Measurements from ENCODE around the gene GAS7.
"Not testable (repeated sequence)": the region's sequence is repeated elsewhere in the genome, so short reads cannot be mapped to it uniquely, and the experiment has no call there.

GAS7 gene

DNA sequence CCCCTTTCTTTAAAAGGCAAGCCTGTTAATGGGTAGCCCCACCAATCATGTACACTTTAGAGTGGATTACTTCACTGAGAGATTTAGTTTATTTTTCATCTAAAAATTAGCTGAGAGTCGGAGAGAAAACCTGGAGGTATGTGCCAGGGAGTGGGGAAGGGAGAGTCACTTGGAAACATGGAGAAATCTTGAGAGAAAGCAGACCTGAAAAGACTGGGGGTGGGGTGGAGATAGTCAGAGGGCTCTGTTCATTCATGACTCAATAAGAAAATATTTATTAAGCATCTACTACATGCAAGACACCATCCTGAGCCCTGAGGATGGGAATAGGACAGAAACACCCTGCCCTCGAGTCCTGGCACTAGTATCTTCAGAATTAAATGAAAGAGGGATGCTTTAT is 265.9 kb downstream of the GAS7 start:
- DNase-seq = no peak

DNA sequence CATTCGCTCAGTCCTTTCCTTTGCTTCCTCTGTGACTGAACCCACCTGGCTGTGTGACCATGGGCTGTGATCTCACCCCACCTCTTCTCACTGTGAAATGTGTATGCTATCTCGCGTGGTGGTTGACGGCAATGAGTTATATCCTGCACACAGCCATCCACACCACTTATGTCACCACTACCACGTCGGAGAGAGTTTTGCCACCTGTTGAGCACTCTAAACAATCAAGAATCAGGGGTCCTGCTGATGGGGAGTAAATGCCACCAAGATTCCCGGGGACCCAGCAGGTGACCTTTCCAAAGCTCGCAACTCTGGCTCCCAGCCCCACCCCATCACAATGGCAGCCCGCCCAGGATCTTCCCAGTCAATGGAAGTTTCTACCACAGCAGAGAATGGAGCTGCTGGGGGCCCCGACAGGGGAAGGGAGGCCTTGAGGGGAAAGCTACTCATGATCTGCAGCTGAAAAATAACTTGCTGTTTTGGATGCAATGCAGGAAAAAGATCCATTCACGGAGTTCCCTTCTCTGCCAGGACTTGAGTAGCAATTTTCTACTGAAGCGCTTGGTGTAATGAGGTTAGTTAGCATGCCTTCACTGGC is 267.2 kb downstream of the GAS7 start:
- no peak for DNase-seq

DNA sequence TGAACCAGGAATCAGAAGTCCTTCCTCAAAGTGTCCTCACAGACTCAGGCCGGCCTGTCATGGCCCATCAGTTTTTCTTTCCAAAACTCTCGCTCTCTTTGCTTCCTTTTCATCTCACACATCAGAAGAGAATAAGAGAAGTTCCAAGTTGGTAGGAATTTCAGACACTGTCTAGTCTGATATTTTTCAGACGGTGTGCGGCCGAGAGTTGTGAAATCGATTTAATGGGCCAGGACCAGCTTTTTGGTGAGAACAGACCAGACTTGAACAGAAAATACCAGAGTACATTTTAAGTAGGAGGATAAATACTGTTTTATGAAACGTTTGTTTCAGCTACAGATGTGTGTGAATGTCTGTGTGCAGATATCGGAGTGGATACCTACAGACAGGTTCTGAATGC is 268.5 kb downstream of the GAS7 start:
- DNase-seq = no peak

DNA sequence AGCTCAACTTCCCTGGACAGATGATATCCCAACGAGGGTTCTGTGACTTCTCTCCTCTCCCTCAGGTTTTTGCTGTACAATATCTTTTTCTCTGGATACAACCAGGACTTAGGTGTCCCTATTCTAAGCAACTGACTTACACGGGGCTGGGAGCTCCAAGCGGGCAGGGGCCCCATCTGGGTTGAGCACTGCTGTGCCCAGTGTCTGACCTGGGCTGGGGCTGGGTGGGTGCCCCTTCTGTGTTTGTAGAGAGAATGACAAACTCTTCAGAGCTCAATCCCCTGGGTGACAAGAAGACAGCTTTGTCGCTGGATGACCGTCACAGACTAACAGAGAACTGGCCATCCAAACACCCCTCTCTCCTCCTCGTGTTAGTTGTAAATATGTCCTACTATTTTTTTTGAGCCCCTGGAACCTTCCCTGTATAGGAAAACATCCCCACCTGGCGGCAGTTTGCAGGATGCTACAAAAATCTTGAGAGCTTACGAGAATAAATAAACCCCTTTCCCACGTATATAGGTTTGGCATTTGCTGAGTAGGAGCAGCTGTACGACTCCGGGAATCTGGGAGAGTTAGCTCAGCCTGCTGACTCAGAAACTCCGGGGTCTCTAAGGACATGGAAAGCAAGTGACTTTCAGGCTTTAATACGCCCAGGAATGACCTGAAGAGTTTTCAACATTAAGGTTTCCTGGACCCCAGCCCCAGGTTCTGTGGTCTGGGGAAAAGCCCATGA is 269.6 kb downstream of the GAS7 start:
- DNase-seq = peak; percentile 49

DNA sequence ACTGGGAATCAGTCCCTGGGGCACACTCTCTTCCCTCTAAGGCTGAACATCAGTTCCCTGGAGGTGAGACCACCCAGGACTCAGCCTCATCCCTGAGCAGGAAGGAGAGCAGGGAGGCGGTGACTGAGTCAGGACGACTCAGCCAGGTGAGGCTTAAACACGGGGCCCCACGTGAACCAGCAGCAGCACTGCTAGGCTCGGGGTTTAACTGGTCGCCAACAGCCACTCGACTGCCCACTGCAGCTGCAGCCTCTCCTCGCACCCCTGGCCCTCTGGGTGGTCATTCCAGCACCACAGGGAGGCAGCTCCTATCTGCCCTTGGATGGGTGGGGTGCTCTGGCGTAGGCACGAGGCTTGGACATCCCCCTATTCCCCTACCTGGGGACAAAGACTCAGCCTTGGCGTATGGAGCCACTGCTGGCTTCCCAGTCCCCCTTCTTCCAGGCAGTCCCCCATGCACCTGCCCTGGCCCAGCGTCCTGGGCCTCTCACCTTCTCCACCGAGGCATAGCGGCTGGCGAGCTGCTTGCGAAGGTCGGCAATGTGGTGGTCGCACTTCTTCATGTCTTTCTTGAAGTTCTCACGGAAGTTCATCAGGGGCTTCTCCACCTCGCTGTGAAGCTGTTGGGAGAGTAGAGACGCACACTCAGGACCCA is 272.1 kb downstream of the GAS7 start:
- DNase-seq = no peak

DNA sequence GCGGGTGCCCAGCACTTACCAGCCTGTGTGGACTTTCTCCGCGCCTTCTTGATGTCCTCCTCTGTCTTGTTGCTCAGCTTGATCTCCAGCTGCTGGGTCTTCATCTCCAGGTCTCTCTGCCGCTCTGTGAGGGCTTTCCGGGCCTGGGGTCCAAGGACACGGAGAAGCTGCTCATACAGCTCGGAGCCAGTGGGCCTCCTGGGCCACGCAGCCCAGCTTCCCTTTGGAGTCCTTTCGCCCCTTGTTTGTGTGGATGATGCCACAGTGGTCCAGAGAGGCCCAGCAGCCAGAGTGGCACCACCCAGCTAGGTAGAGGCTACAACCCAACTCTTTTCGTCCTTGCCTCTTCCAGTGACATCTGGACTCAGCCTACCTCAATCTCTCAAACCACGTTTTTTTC is 272.9 kb downstream of the GAS7 start:
- DNase-seq = no peak

DNA sequence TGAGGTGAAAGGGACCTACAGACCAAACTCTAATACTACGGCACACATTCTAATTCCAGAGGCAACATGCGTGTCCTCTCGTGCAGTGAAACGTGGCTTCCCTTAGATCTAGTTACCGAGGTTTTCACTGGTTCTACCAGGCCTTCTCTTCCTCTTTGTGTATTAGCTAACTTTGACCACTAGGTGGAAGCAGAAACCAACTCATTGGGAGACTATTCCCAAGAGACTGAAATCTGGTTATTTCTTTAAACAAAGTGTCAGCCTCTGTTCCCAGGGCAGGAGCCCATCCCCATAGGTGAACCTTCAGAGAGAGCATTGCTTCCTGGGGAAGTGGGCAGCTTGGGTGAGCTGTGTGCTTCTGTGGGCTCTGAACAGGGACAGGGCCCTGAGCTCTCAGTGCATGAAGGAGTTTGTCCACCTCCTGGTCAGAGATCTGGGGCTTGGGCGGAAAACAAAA is 273.6 kb downstream of the GAS7 start:
- peak; percentile 78 for DNase-seq

DNA sequence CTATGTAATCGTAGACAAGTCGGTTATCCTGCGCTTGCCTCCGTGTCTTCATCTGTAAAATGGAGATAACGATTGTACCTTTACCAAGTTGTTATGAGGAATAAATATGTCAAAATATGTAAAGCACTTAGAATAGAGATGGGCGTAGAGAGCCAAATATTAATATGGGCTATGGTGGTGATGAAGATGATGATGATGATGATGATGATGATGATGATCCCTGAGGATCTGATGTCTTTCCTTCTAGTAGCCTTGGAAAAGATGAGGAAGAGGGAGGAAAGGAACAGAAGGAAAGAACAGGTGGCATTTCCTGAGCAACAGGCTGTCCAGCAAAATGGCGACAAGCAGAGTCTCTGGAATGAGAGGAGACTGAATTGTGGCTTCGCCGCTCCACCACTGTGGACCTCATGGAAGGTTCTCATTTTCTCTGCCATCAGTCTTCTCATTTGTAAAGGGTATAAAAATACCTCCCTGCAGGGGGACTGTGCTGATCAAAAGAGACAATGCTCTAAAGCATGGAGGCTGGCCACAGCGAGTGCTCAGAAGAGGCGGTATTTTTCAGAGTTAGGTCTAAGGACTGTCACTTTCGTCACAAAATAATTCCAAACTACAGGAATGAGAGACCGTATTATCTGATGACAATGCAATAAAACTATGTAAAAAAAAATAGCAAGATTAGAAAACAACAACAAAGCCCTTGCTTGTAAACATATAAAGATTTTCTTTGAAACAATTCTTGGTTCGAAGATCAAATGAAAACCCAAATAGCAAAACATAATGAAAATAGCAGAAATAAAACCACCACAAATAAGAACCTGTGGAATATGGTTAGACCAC is 276.2 kb downstream of the GAS7 start:
- no peak for DNase-seq

DNA sequence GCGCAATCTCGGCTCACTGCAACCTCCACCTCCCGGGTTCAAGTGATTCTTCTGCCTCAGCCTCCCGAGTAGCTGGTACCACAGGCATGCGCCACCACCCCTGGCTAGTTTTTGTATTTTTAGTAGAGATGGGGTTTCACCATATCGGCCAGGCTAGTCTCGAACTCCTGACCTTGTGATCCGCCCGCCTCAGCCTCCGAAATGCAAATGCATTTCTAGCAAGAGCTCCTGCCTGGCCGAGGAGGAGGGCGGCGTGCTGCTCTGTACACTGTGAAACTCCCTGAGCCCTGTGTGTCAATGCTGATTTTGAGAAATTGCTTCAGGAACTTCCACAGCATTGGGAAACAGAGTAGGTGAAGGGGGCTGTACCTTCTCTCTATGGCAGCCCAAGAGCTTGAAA is 277.2 kb downstream of the GAS7 start:
- not testable (repeated sequence) for DNase-seq

DNA sequence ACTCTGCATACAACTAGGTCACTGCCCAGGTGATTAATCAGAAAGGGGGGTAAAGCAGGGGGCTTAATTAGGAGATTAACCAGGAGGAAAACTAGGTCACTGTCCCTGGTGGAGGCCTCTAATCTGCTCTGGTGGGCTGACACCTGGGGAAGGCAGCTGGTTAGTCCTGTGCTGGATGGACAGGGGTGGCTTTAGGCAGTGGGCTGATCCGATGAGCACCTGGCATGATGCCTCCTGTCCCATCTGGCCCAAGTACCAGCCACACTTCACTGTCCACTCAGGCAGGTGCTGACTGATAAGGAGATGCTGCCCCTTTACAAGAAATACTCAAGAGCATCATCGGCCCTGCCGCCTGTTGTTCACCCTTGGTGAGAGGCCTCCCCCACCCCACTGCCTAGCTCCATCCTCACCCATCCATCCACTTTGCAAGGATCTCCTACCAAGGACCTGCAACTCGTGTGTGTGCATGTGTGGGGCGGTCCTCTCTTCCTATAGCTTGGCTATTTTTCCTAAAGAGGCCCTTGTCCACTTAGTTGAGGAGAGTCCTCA is 279.5 kb downstream of the GAS7 start:
- DNase-seq = peak; percentile 49

DNA sequence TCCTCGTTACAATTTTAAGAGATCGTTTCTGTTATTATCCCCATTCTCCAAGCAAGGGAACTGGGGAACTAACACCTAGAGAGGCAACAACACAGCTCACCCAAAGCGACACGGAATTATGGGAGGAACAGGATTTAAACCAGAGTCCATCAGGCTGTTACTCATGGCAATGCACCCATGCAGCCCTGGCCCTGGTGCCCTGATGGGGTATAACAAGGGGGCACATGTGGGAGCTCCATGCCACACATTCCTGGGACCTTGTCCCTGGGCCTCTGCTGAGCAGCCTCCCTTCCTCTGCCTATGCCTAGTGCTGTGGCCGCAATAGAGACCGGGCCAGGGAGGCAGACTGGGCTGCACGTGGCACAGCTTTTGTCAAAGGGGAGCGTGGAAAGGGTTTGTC is 280.1 kb downstream of the GAS7 start:
- DNase-seq = no peak

DNA sequence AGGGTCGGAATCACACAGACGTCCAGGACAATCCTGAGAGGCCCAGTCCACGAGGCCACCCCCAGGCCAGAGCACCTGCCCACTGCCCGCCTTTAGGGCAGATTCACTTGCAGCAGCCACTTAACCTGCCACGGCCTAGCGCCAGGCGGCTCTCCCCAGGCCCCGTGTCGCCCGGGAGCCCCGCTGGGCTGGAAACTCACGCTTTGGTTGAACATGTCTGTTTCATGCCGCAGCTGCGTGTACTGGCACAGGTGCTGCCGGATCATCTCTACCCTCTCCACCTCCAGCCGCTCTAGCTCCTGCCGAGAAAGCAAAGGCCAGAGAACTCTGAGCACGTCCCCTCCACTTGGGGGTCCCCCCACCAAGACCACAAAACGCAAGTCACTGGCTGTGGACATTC is 280.6 kb downstream of the GAS7 start:
- DNase-seq = no peak

DNA sequence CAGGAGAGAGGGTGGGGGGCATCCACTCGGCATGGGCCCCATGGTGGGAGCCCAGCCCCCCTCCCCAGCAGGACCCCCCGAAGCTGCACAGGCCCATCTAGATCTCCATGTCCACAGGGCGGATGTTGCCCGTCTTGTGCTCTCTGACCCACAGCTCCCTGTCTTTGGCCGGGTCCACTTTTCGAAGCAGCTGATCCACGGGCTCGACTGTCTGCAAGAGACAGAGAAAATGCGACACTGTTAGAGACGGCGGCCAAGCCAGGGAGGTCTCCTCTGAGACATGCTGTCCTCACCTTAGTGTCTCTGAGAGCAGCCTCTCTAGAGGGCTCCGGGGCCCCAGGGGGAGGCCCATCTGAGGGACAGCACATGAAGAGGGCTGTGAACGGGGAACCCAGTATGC is 281.3 kb downstream of the GAS7 start:
- no peak for DNase-seq

DNA sequence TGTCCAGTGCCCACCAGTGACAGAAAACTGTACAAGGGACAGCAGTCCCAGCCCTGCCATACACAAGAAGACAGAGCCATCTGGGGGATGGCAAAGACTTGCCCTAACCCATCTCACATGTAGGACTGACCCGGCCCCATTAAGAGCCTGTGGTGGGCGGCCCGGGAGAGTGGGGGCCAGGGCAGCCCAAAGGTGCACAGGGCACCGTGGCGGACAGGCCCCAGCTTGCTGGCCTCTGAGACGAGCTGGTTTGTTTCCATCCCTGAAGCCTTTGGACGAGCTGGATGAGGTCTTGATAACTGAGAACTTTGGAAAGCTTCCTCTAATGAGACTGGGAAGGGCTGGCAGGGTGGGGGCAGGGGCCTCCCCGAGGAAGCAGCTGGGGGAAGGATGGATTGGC is 282.3 kb downstream of the GAS7 start:
- no peak for DNase-seq

DNA sequence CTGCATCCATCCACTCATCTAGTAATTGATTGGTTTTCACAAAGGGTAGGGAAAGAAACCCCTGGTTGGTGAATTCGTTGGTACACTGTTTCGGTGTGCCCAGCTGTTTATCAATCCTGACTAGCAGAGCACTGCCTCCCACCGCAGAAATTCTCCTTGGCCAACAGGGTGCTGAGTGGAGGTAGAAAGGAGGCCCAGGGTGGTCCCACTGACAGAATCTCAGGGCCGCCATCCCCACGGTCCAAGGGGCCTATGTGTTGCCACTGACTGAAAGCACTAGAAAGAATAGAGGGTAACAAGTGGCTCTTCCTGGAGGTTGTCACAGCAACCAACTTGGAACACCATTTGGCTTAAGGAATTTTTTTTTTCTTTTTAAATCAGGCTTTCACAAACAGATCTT is 284.9 kb downstream of the GAS7 start:
- no peak for DNase-seq

DNA sequence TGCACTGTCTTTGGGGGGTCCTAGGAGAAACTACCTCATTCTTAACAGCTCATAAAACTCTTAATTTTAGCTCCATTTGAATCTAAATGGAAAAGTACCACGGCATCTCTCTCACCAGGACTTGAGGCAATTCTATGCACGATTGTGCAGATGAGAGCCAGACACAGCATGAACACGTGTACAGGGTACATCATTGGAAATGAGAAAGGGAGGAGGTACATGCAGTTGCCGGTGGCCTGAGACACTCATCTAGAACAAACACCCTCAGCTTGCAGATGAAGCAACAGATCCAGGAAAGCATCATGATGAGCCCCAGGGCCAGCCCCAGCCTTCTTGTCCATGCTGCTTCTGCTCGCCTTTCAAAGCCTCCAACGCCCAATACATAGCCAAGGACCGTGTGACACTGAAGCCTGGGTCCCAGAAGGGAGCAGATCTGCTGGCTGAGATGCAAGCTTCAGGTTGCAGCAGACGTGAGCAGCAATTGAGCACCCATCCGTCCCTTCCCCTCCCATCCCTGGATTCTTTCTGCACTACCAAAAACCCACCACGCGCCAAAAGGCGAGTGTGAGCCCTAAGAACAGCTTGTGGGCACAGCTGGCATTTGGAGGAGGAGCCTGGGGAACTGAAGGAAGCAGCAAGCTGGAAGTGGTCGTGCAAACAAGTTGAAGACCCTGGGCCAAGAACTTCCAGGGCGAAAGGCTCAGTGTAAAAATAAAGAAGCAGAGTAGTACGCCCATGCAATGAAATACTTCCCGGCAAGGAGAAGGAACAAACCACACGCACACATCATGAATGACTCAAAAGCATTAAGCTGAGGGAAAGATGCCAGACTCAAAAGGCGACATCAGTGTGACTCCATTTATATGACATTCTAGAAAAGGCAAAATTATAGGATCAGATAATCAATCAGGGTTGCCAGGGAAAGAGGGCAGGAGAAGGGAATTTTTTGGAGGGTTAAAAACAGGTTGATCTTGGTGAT is 286.0 kb downstream of the GAS7 start:
- no peak for DNase-seq

DNA sequence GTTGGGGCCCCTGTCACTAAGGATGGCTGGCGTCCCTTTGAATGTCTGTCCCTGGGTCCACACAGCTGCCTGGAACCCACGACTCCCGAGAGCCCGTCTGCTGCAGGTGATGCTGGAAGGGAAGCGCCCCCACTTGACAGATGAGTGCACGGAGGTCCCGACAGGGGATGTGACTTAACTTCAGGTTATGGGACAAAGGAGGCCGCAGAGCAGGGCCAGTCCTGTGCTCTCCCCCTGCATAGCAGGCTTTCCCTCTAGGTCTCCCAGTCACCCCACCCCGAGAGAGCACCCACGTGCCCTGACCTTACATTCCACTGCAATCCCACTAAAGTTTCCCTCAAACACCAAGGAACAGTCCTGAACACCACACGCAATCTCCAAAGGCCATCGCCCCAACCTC is 287.3 kb downstream of the GAS7 start:
- no peak for DNase-seq

DNA sequence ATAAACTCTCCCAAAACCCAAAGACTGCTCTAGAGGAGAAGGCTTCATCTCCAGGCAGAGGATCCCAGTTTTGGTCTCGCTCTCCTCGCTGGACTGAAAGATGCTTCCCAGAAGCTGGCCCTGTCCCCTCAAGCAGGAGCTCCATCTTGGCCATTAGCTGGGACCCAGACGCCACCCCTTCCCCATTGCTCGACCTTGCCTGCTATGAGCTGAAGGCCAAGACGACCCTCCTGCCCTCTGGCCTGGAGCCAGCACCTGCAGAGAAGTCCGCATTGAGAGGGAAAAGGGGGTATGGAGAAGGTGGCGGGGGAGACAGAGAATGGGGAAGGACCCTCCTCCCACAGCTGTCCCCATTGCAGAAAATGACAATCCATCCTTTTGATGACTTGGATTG is 289.8 kb downstream of the GAS7 start:
- DNase-seq = no peak

DNA sequence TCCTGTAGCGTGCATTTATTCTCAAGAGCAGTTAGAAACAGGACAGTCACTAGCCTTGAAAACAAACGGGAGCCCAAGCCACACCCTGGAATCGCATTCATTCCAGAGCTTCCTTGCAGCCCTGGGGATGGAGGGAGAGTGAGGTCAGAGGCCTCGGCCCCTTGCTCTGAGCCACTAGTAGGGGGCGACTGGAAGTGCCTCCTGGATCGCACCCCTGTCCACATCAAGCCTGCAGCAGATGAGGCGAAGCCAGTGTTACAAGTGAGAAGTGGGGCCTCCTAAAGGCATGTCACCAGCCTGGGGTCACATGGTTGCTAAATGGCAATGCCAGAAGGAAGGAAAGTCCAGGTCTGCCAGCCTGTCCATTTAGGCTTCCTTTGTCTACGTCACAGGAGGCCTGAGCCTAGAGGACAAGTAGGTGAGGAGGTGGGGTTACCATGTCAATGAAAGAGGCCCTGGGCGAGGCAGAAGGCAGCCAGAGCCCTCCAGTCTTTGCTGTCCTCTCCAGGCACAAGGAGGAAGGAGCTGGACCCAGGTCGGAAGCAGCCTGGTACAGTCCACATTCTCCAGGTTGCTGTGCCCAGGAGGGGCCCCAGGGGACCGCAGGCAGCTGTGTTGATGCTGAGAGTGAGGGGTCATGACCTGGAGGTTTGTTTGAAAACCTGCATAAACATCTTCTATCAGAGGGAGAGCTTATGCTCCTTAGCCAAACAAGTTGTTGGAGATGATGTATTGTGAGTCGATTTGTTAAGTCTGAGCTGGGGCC is 290.3 kb downstream of the GAS7 start:
- peak; percentile 38 for DNase-seq

DNA sequence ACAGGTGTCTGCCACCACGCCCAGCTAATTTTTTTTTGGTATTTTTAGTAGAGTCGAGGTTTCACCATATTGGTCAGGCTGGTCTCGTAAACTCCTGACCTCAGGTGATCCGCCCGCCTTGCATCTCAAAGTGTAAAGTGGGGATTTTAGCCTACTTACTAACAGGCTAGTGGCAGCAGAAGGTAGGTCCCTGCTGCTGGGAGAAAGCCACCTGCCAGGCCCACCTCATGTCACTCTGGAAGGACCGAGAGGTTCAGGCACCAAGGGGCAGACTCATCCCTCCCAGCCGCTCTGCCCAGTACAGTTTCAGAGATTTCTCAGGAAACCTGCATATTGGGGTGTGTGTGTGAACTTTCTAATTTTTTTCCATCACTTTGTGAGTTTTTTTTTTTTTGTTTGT is 291.3 kb downstream of the GAS7 start:
- no peak for DNase-seq

DNA sequence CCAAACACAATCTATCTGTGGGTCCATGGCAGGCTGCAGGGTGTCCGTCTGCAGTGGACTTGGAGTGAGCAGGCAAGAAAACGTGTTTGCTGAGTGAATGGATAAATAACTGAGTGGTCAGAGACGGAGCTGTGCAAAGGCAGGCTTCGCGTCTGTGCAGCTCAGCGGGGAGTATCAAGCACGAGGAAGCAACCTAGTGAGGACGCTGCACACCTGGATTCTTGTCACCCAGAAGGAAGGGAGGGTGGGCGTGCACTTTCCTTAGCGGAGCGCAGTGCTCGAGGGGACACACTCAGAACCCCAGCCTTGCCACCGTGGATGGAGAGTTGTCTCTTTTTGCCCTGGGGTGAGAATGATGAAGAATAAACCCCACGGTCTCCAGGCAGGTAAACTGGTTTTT is 291.8 kb downstream of the GAS7 start:
- no peak for DNase-seq
